ENCODE data around the gene MRPL17.
A peak's percentile ranks its signal among the peaks of the same experiment; 100 is the strongest.

The MRPL17 gene

DNA sequence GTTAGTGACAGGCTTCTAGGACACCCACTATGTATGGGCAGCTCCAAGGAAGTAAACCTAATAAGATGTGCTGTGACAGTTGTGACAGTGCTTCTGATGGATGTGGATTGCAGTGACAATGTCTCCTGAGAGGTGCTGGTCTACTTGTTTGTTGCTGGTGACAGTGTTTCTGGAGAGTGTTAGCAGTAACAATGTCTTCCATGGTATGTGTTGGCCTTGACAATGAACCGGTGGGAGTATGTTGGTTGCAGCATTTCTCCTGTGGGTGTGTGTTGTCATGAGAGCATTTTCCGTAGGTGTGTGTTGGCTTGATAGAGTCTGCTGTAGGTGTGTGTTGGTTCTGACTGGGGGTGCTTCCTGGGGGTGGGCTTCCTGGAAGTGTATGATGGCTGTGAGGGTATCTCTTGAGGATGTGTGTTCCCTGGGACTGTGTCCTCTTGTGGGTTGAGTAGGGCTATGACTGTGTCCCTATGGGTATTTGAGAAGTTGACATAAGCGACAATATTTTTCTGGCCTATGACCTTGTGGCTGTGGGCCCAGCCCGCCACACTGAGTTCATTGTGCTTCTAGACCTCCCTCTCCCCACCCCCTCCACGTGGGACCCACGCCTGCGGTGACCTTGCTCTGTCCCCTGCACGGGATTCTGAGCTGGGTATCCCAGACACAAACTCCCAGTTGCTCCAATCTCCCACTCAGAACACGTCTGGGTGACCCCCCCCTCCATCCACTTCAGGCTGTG lies 28.7 kb downstream of the MRPL17 start:
- DNase-seq (ENCODE audit: low read depth in 3 of 3) = no peak

GRCh38 chr11:6653656-6654055 lies 29.5 kb downstream of the MRPL17 start:
- DNase-seq (ENCODE audit: low read depth in 3 of 3) = no peak

DNA sequence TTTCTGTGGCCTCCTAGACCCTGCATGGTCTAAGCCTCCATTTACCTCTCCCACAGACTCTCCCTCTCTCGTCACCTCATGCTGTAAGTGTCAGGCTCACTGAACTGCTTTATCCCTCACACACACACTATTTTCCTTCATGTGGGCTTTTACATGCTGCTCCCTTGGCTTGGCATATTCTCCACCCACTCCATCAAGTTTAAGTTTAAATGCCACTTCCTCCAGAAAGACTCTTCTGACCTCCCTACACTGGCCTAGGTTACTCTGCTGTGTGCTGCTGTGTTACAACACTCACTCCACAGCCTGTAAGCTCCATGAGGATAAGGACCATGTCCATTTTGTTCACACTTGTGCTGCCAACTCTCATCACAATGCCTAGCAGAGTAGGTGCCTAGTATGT lies 30.0 kb downstream of the MRPL17 start:
- DNase-seq (ENCODE audit: low read depth in 3 of 3) = no peak

DNA sequence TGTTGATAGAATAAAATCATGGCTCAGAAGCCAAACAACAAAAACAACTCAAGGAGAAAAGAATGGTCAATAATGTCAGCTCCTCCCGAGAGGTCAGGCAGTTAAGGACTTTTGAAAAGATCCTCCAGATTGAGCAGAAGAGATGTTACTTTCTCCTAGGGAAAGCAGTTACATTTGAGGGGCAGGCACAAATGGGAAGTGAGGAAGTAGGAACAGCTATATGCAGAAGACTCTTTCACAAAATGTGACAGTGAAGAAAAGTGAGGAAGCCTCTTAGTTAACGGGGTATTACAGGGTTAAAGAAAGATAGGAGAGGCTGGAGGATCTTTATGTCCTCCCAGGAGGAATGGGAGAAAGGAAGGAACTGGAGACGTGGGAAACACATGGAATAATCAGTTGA lies 31.0 kb downstream of the MRPL17 start:
- DNase-seq (ENCODE audit: low read depth in 3 of 3) = no peak

DNA sequence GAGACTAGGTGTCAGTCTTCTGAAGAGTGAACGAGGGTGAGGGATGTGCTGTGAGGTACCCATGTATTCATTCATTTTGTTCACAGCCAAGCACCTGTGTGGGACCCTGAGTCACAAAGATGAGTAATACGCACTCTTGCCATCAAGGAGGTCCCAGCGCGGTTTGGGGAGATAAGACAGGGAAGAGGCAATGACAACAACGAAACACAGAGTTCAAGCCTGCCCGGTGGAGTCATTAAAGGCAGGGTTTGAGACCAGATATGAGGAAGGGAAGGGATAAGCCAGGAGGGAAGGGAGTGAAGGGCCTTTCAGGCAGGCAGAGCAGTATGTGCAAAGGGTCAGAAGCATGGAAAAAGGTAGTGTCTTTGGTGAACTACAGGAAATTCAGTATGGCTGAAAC lies 32.2 kb downstream of the MRPL17 start:
- DNase-seq (ENCODE audit: low read depth in 3 of 3) = peak in 1 of 3 experiments; percentile 30

GRCh38 chr11:6650104-6650503 lies 33.0 kb downstream of the MRPL17 start:
- DNase-seq (ENCODE audit: low read depth in 3 of 3) = no peak

DNA sequence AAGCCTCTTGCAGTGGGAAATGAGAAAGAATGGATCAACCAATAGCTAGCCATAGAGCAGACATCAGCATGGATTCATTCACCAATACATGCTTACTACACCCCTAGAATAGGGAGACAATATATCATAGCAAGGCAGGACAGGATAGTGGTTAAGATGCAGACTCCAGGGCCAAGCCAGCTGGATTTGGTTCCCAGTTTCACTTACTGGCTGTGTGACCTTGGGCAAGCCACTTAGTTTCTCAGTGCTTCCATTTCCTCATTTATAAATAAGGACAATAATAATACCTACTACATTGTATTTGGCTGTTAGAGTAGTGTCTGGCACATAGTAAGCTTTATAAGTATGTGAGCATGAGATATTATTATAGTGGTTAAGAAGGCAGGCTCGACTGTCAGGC lies 34.6 kb downstream of the MRPL17 start:
- no peak for DNase-seq (ENCODE audit: low read depth in 3 of 3)

DNA sequence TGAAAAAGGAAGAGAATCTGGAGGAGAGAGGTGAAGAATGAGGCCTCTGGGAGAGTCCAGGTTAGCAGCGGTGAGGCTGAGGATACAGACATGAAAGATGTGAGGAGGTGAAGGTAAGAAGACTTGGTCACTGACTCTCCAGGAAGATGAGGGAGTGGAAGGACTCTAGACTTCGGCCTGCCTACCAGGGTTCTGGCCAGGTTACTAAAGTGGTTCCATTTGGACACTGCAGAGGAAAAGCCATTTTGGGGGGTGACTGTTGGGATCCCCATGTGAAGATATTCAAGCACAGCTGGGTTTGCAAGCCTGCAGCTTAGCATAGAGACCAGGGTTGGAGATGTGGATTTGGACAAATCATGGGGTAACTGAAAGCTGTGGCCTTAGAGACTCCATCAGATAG lies 35.3 kb downstream of the MRPL17 start:
- no peak for DNase-seq (ENCODE audit: low read depth in 3 of 3)

GRCh38 chr11:6646918-6647679 lies 36.0 kb downstream of the MRPL17 start:
- DNase-seq (ENCODE audit: low read depth in 3 of 3) = no peak

GRCh38 chr11:6646576-6646917 lies 36.6 kb downstream of the MRPL17 start:
- DNase-seq (ENCODE audit: low read depth in 3 of 3) = no peak

DNA sequence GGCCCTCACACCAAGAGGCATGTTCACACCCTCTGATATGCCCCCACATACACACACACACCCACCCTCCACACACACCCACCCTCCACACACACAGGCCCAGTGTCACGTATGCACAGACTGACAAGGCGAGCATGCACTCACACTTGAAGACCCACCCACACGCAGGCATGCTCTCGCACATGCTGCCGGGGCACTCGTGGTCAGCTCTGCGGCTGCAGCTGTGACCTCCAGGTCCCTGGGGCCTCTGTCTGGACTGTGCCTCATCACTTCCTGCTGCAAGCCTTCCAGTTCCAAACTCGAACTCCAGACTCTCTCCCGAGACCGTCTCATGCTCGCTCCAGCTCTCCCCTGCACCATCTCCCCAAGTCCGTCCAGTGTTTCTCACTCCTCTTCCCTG lies 37.1 kb downstream of the MRPL17 start:
- DNase-seq (ENCODE audit: low read depth in 3 of 3) = no peak

- no peak for DNase-seq (ENCODE audit: low read depth in 3 of 3)
Observed at GRCh38 chr11:6642957-6643356, 40.2 kb downstream of the MRPL17 start.

DNA sequence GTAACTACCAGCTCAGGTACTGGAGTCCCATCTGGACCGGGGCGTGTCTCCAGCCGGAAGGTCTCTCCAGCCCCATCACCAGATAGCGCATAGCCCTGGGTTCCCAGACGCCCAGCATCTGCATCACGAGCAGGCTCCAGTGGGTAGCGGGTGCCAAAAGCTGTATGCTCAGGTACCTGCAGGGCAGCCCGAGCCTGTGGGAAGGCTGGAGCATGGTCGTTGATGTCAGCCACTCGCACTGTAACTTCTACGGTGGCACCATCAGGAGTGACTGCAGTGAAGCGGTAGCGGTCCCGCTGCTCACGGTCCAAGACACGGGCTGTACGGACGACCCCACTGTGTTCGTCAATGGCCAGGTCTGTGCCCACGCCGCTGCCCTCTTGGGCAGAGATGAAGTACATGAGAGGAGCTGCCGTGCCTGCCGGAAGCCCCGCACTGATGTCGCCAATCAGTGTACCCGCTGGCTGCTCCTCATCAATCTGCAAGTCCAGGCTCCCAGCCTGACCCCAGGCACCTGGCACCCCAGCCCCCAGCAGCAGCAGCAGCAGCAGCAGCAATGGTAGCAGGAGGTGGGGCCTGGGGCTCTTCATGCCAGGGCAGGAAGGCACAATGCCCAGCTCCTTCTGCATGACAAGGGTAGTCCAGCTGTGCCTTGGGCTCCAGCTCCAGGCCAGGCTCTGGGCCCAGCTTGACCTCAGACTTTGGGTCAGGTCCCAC lies 42.0 kb downstream of the MRPL17 start:
- no peak for DNase-seq (ENCODE audit: low read depth in 3 of 3)

- DNase-seq (ENCODE audit: low read depth in 3 of 3) = no peak
Observed at GRCh38 chr11:6640036-6640984, 42.8 kb downstream of the MRPL17 start.

DNA sequence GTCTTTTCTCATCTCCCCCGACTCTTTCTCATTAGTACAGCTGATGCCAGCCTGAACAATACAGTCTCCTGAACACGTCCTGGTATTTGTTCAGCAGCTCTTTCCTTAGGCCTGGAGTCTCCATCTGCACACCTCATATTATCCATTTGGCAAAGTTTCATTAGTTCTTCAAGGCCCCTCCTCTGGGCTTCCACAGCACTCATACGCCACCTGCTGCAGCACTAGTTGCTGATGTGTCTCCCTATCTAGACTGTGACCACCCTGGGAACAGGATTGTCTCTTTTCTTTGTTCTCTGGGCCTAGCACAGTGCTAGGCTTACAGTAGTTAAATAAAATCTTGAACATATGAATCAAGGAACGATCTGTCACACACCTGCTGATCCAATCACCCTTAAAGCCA lies 44.7 kb downstream of the MRPL17 start:
- DNase-seq (ENCODE audit: low read depth in 3 of 3) = no peak

GRCh38 chr11:6637871-6638270 lies 45.3 kb downstream of the MRPL17 start:
- DNase-seq (ENCODE audit: low read depth in 3 of 3) = no peak

DNA sequence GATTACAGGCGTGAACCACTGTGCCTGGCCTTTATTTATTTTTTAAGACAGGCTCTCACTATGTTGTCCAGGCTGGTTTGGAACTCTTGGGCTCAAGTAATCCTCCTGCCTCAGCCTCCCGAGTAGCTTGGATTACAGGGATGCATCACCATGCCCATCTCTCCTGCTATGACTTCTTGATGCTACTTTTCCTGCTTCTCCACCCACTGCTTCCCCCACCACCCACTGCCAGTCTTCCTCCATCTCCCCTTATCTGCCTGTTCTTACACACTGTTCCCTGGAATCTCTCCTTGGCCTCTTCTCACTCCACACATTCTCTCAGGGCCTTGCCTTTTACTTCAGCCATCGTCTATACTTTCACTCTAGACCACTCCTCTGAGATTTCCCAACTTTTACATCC lies 46.7 kb downstream of the MRPL17 start:
- no peak for DNase-seq (ENCODE audit: low read depth in 3 of 3)

- no peak for DNase-seq (ENCODE audit: low read depth in 3 of 3)
Observed at GRCh38 chr11:6635082-6635932, 47.8 kb downstream of the MRPL17 start.

GRCh38 chr11:6634534-6634933 lies 48.6 kb downstream of the MRPL17 start:
- no peak for DNase-seq (ENCODE audit: low read depth in 3 of 3)
